ENCODE results near the gene WDR59.

- no peak for TF ChIP-seq CTCF (IDR thresholded peaks at IDR 0.05; ENCODE audit: low read length)
- no peak for TF ChIP-seq EZH2 (optimal IDR thresholded peaks at IDR 0.05; ENCODE audit: low read depth, low read length)
Measured at GRCh38 chr16:74987027-74987681, 2.2 kb upstream of the WDR59 start.
